CD4-positive, alpha-beta T cell (primary cell): ENCODE results near the gene NARF. TPM values are rescaled to one million over a fixed set of nuclear protein-coding genes. Genes with fewer than 3 reads are reported as not detected.
A peak's percentile ranks its signal among the peaks of the same experiment; 100 is the strongest.

Experiments used
- ATAC-seq: fragments of 200-7000 bp; cut with Tn5 transposase; one replicate; pipeline ENCODE4 v1.10.0; 2022; ENCODE audit warnings: mild to moderate bottlenecking; ENCODE audit not compliant: poor library complexity
- CTCF ChIA-PET: fragments of 350-600 bp; sonication (Branson Sonifier 250); formaldehyde crosslinking; loops from one replicate; lab custom pipeline; 2021; ENCODE audit warnings: antibody characterized with exemption, inconsistent platforms; lab: Charles Lee
- POLR2A ChIA-PET: fragments of 350-600 bp; sonication (Branson Sonifier 250); formaldehyde crosslinking; loops from one replicate; lab custom pipeline; 2021; ENCODE audit warnings: antibody characterized with exemption, inconsistent platforms; lab: Charles Lee
- DNase-seq, 14 experiments: peaks; one replicate each; pipeline ENCODE4 v3.0.0-alpha.2; 2013 to 2020; ENCODE audit warnings: mixed read lengths in 2 of 14
- H3K27ac ChIP-seq, 2 donors: one replicate each; pipeline versions ENCODE4 v1.5.1 to v1.7.0; 2013; ENCODE audit warnings: low read length in 2 of 2, low read depth in 1 of 2, mild to moderate bottlenecking in 1 of 2
- H3K27me3 ChIP-seq, 2 experiments: 1 replicate in 1 of 2; 2 replicates in 1 of 2; pipeline versions ENCODE4 v1.6.1 to v1.7.0; 2013; ENCODE audit warnings: low read length in 2 of 2, control low read depth in 1 of 2, mild to moderate bottlenecking in 1 of 2, moderate library complexity in 1 of 2; ENCODE audit not compliant: insufficient read depth in 2 of 2, control insufficient read depth in 1 of 2
- H3K36me3 ChIP-seq: one replicate; pipeline ENCODE4 v1.6.1; 2013; ENCODE audit warnings: low read length, control low read depth; ENCODE audit not compliant: insufficient read depth
- H3K4me1 ChIP-seq: one replicate; pipeline ENCODE4 v1.6.1; 2013; ENCODE audit warnings: low read length, control low read depth; ENCODE audit not compliant: insufficient read depth
- H3K4me3 ChIP-seq: one replicate; pipeline ENCODE4 v1.5.1; 2013; ENCODE audit warnings: mild to moderate bottlenecking, low read length, moderate library complexity
- H3K9me3 ChIP-seq, 2 experiments: 1 replicate in 1 of 2; 2 replicates in 1 of 2; pipeline versions ENCODE4 v1.6.1 to v1.7.0; 2013; ENCODE audit warnings: low read length in 2 of 2, mild to moderate bottlenecking in 2 of 2, control low read depth in 1 of 2, moderate library complexity in 1 of 2; ENCODE audit not compliant: control insufficient read depth in 1 of 2, insufficient read depth in 1 of 2
- H3K27ac Mint-ChIP-seq: one replicate; pipeline ENCODE4 v1.8.0; 2020; ENCODE audit warnings: mixed read lengths
- H3K27me3 Mint-ChIP-seq: one replicate; pipeline ENCODE4 v1.8.0; 2021; ENCODE audit warnings: mixed read lengths
- H3K36me3 Mint-ChIP-seq: one replicate; pipeline ENCODE4 v1.8.0; 2021; ENCODE audit warnings: low read depth, mixed read lengths
- H3K4me1 Mint-ChIP-seq: one replicate; pipeline ENCODE4 v1.8.0; 2021; ENCODE audit warnings: low read depth, mixed read lengths
- H3K4me3 Mint-ChIP-seq: one replicate; pipeline ENCODE4 v1.8.0; 2020; ENCODE audit warnings: mild to moderate bottlenecking, mixed read lengths
- H3K9me3 Mint-ChIP-seq: one replicate; pipeline ENCODE4 v1.8.0; 2020; ENCODE audit warnings: mixed read lengths
- intact Hi-C, 2 experiments: fragments of 100-400 bp; cut with DNase I in 1 of 2; cut with micrococcal nuclease in 1 of 2; formaldehyde crosslinking; loops; one replicate each; pipeline versions ENCODE4 v1.15.1 to v1.9.0; 2023 to 2025; cut with DNase I, micrococcal nuclease
- total RNA-seq, 174 experiments: library from RNA in 2 of 174; stranded (reverse) in 2 of 174; gene quantifications; one replicate each; pipeline ENCODE4 v1.2.3 and lab custom pipeline; 2021 to 2026
- TF ChIP-seq, protein P1 (sequence below): fragments of 200-600 bp; IDR thresholded peaks from one replicate; pipeline ENCODE4 v1.8.0; 2022; ENCODE audit warnings: antibody characterized with exemption, mild to moderate bottlenecking

The NARF gene
- total RNA-seq, 2 experiments from 2014 or later, result 57.1 to 62.0 TPM

DNA sequence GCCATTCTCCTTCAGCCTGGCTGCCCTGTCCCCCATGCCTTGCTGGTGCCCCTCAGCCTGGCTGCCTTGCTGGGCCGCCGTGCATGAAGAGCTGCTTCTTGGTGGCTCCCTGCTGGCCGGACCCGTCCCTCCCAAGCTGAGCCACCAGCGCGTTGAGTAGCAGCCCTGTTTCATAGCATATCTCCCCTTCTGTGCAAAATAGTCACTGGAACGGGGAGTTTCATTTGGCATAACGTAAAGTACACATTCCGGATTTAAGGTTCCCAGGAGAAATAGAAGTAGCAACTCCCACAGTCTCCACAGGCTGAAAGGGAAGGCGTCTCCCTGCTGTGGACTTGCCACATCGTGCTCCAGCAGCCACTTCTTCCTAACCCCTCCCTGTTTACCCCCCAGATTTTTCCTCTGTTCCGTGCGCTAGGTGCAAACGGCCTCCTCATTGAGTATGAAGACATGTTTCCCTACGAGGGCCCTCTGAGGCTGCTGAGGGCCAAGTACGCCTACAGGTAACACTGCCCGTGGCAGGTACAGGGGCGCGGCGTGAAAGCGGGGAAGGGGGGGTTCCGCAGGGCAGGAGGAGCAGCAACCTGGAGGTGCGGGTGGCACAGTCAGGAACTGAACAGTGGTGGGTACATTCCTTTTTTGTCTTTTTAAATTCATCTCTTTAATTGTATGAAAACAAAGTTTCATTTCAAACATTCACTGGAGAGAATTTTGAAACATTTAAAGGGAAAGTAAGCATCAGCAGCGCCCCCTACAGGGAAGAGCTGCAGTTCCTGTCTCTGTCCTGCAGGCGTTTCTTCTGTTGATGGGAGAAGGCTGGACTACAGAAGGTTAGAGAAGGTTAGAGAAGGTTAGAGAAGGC, 34.3 kb upstream of the NARF start:
- H3K9me3 ChIP-seq, result peaks cover 0 to 3% of the 10 kb centered on the region in 2 experiments
- no peaks in the 10 kb centered on the region for H3K27me3 Mint-ChIP-seq
- POLR2A ChIA-PET, result interaction anchor here (1.4 kb wide), 1 partner anchor 25 kb away, joined by 5 read pairs; no protein-coding TSS in a partner anchor
- H3K9me3 Mint-ChIP-seq, result no peaks in the 10 kb centered on the region
- H3K27ac Mint-ChIP-seq, result no peak overlapping the region
- H3K4me1 ChIP-seq, result peaks cover 18% of the 10 kb centered on the region
- intact Hi-C loops, result no loop called here
- DNase-seq, result peak in 13 of 14 experiments; percentile 19 to 79 (median 53)
- H3K27ac ChIP-seq, result no peak overlapping the region
- TF ChIP-seq, protein P1, sequence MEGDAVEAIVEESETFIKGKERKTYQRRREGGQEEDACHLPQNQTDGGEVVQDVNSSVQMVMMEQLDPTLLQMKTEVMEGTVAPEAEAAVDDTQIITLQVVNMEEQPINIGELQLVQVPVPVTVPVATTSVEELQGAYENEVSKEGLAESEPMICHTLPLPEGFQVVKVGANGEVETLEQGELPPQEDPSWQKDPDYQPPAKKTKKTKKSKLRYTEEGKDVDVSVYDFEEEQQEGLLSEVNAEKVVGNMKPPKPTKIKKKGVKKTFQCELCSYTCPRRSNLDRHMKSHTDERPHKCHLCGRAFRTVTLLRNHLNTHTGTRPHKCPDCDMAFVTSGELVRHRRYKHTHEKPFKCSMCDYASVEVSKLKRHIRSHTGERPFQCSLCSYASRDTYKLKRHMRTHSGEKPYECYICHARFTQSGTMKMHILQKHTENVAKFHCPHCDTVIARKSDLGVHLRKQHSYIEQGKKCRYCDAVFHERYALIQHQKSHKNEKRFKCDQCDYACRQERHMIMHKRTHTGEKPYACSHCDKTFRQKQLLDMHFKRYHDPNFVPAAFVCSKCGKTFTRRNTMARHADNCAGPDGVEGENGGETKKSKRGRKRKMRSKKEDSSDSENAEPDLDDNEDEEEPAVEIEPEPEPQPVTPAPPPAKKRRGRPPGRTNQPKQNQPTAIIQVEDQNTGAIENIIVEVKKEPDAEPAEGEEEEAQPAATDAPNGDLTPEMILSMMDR, result peak; percentile 62
- H3K36me3 Mint-ChIP-seq, result peaks cover 25% of the 10 kb centered on the region
- H3K27me3 ChIP-seq, result no peaks in the 10 kb centered on the region
- H3K4me3 ChIP-seq, result no peak overlapping the region
- H3K4me1 Mint-ChIP-seq, result peaks cover 22% of the 10 kb centered on the region
- H3K36me3 ChIP-seq, result peaks cover 8% of the 10 kb centered on the region
- CTCF ChIA-PET, result interaction anchor here (0.6 to 0.8 kb wide), 3 partner anchors 24 to 124 kb away, joined by 3 to 4 read pairs (median 4); no protein-coding TSS in a partner anchor
- peak; percentile 66 for ATAC-seq
- no peak overlapping the region for H3K4me3 Mint-ChIP-seq

GRCh38 chr17:82424863-82425159, 33.7 kb upstream of the NARF start:
- no peak overlapping the region for H3K4me3 Mint-ChIP-seq
- POLR2A ChIA-PET, result interaction anchor here (1.4 kb wide), 1 partner anchor 24 kb away, joined by 5 read pairs; no protein-coding TSS in a partner anchor
- no peaks in the 10 kb centered on the region for H3K9me3 Mint-ChIP-seq
- H3K36me3 ChIP-seq, result peaks cover 8% of the 10 kb centered on the region
- H3K27me3 ChIP-seq, result no peaks in the 10 kb centered on the region
- H3K4me1 Mint-ChIP-seq, result peaks cover 22% of the 10 kb centered on the region
- H3K27ac ChIP-seq, result no peak overlapping the region
- H3K27me3 Mint-ChIP-seq, result no peaks in the 10 kb centered on the region
- H3K4me1 ChIP-seq, result peaks cover 22% of the 10 kb centered on the region
- H3K36me3 Mint-ChIP-seq, result peaks cover 21% of the 10 kb centered on the region
- intact Hi-C loops, result no loop called here
- DNase-seq (no peak), ATAC-seq (no peak)
- H3K9me3 ChIP-seq, result peaks cover 0 to 3% of the 10 kb centered on the region in 2 experiments
- CTCF ChIA-PET, result interaction anchor here (0.6 to 0.8 kb wide), 3 partner anchors 24 to 124 kb away, joined by 3 to 4 read pairs (median 4); no protein-coding TSS in a partner anchor
- no peak overlapping the region for H3K4me3 ChIP-seq
- TF ChIP-seq, protein P1, result no peak
- no peak overlapping the region for H3K27ac Mint-ChIP-seq

DNA sequence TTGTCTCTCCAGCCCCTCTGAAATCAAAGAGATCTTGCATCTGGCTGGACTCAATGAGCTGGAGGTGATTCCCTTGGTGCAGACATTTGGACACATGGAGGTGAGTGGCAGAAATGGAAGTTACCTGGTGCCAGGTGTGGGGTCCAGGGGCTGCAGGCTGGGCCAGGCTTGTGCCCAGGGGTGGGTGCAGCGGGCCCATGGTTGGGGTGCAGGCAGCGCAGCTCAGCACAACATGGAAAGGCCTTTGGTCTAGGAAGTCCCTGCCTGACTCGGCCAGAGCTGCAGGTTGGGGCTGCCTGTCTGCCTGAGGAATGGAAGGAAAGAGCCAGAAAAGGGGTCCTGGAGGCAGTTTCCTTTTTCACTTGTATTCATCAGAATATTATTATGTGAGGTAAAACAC, 30.0 kb upstream of the NARF start:
- H3K9me3 ChIP-seq, result no peaks in the 10 kb centered on the region
- DNase-seq (no peak), ATAC-seq (no peak)
- intact Hi-C loops, result no loop called here
- CTCF ChIA-PET, result no interaction called here
- H3K4me3 ChIP-seq, result no peak overlapping the region
- TF ChIP-seq, protein P1, result no peak
- H3K36me3 ChIP-seq, result peaks cover 5% of the 10 kb centered on the region
- no peak overlapping the region for H3K27ac ChIP-seq
- peaks cover 23% of the 10 kb centered on the region for H3K4me1 ChIP-seq
- POLR2A ChIA-PET, result interaction anchor here (1.2 kb wide), 1 partner anchor 9 kb away, joined by 4 read pairs; no protein-coding TSS in a partner anchor
- H3K27me3 ChIP-seq, result no peaks in the 10 kb centered on the region
- Mint-ChIP-seq H3K9me3 (no peaks in the 10 kb centered on the region), H3K4me1 (peaks cover 17% of the 10 kb centered on the region), H3K36me3 (peaks cover 12% of the 10 kb centered on the region), H3K27ac (no peak overlapping the region), H3K4me3 (no peak overlapping the region), H3K27me3 (no peaks in the 10 kb centered on the region)
